Embryonic facial prominence (tissue), 1 donor: ENCODE data around the gene TRPC4AP.
"Not testable (repeated sequence)": the region's sequence is repeated elsewhere in the genome, so short reads cannot be mapped to it uniquely, and the experiment has no call there.

Experiments
- DNase-seq: peaks from one replicate; pipeline ENCODE4 v3.0.0-alpha.2; 2016; ENCODE audit errors: extremely low spot score

The TRPC4AP gene

GRCh38 chr20:35059110-35059509, 33.5 kb downstream of the TRPC4AP start:
- DNase-seq: no peak

- DNase-seq: no peak
Measured at GRCh38 chr20:35055445-35056276, 36.9 kb downstream of the TRPC4AP start.

GRCh38 chr20:35054814-35055213, 37.8 kb downstream of the TRPC4AP start:
- DNase-seq: no peak

GRCh38 chr20:35052616-35053015, 40.0 kb downstream of the TRPC4AP start:
- not testable (repeated sequence) for DNase-seq

GRCh38 chr20:35049776-35050352, 42.7 kb downstream of the TRPC4AP start:
- DNase-seq: no peak

- no peak for DNase-seq
Measured at GRCh38 chr20:35048739-35049138, 43.9 kb downstream of the TRPC4AP start.

- DNase-seq: no peak
Measured at GRCh38 chr20:35042268-35042667, 50.3 kb downstream of the TRPC4AP start.

- no peak for DNase-seq
Measured at GRCh38 chr20:35040646-35041045, 52.0 kb downstream of the TRPC4AP start.

GRCh38 chr20:35039846-35040489, 52.6 kb downstream of the TRPC4AP start:
- no peak for DNase-seq

GRCh38 chr20:35039146-35039545, 53.5 kb downstream of the TRPC4AP start:
- no peak for DNase-seq

- DNase-seq: no peak
Measured at GRCh38 chr20:35034145-35034544, 58.5 kb downstream of the TRPC4AP start.

- DNase-seq: no peak
Measured at GRCh38 chr20:35030136-35030535, 62.5 kb downstream of the TRPC4AP start.

- DNase-seq: no peak
Measured at GRCh38 chr20:35027301-35027700, 65.3 kb downstream of the TRPC4AP start.

- DNase-seq: no peak
Measured at GRCh38 chr20:35025116-35025515, 67.5 kb downstream of the TRPC4AP start.

GRCh38 chr20:35023624-35024023, 69.0 kb downstream of the TRPC4AP start:
- DNase-seq: no peak

- DNase-seq: no peak
Measured at GRCh38 chr20:35021831-35022230, 70.8 kb downstream of the TRPC4AP start.

- DNase-seq: no peak
Measured at GRCh38 chr20:35021063-35021462, 71.5 kb downstream of the TRPC4AP start.

- no peak for DNase-seq
Measured at GRCh38 chr20:35020108-35020928, 72.3 kb downstream of the TRPC4AP start.

- DNase-seq: no peak
Measured at GRCh38 chr20:35018590-35019371, 73.8 kb downstream of the TRPC4AP start.

GRCh38 chr20:35017099-35017835, 75.3 kb downstream of the TRPC4AP start:
- no peak for DNase-seq

GRCh38 chr20:35015863-35016193, 76.8 kb downstream of the TRPC4AP start:
- DNase-seq: no peak
